Keratinocyte (primary cell): Measurements from ENCODE around the gene PCYOX1L. TPM values are rescaled to one million over a fixed set of nuclear protein-coding genes. Genes with fewer than 3 reads are reported as not detected.

Experiments
- DNase-seq: peaks from one replicate; pipeline ENCODE4 v3.0.0-alpha.2; 2011; ENCODE audit warnings: low read depth, missing footprints, low spot score
- FAIRE-seq: peaks from 2 replicates; lab custom pipeline; 2011; peaks lifted over from hg19 to GRCh38; lab: Jason Lieb, UNC
- H2AFZ ChIP-seq: 2 replicates; pipeline ENCODE4 v1.6.0; 2012; ENCODE audit warnings: low read length, control low read depth, inconsistent platforms; ENCODE audit not compliant: control insufficient read depth
- H3K27ac ChIP-seq: 2 replicates; pipeline ENCODE4 v1.5.1; 2011; ENCODE audit warnings: low read length; ENCODE audit not compliant: control insufficient read depth, insufficient read depth
- H3K27me3 ChIP-seq: 3 replicates; pipeline ENCODE4 v1.6.0; 2011; ENCODE audit warnings: low read length; ENCODE audit not compliant: control insufficient read depth, insufficient read depth; ENCODE audit errors: extremely low read depth
- H3K36me3 ChIP-seq, 2 experiments: 2 replicates in 1 of 2; 3 replicates in 1 of 2; pipeline ENCODE4 v1.5.1; 2011; ENCODE audit warnings: low read length in 2 of 2, mild to moderate bottlenecking in 1 of 2; ENCODE audit not compliant: control insufficient read depth in 2 of 2, insufficient read depth in 2 of 2; ENCODE audit errors: extremely low read depth in 1 of 2
- H3K4me1 ChIP-seq: 3 replicates; pipeline ENCODE4 v1.5.1; 2011; ENCODE audit warnings: low read length; ENCODE audit not compliant: control insufficient read depth, insufficient read depth; ENCODE audit errors: extremely low read depth
- H3K4me2 ChIP-seq: 3 replicates; pipeline ENCODE4 v1.6.0; 2011; ENCODE audit warnings: low read depth, low read length; ENCODE audit not compliant: control insufficient read depth, insufficient read depth; ENCODE audit errors: extremely low read depth
- H3K4me3 ChIP-seq, 3 experiments: fragments of 200-600 bp in 1 of 3; sonication (generic) in 1 of 3; 2 replicates in 2 of 3; 3 replicates in 1 of 3; pipeline ENCODE4 v1.5.1; 2011 to 2016; ENCODE audit warnings: low read length in 3 of 3, mild to moderate bottlenecking in 3 of 3, control low read depth in 2 of 3, inconsistent platforms in 1 of 3, low read depth in 1 of 3, mixed read lengths in 1 of 3, mixed run types in 1 of 3, moderate library complexity in 1 of 3; ENCODE audit not compliant: control insufficient read depth in 2 of 3, insufficient read depth in 2 of 3; ENCODE audit errors: extremely low read depth in 1 of 3
- H3K79me2 ChIP-seq: 2 replicates; pipeline ENCODE4 v1.6.0; 2012; ENCODE audit warnings: low read length; ENCODE audit not compliant: control insufficient read depth, insufficient read depth
- H3K9ac ChIP-seq: 3 replicates; pipeline ENCODE4 v1.6.0; 2011; ENCODE audit warnings: low read length; ENCODE audit not compliant: control insufficient read depth, insufficient read depth; ENCODE audit errors: extremely low read depth
- H3K9me1 ChIP-seq: 3 replicates; pipeline ENCODE4 v1.6.0; 2011; ENCODE audit warnings: low read length; ENCODE audit not compliant: control insufficient read depth, insufficient read depth; ENCODE audit errors: extremely low read depth
- H3K9me3 ChIP-seq: 2 replicates; pipeline ENCODE4 v1.5.1; 2012; ENCODE audit warnings: low read depth, low read length; ENCODE audit not compliant: control insufficient read depth
- H4K20me1 ChIP-seq: 3 replicates; pipeline ENCODE4 v1.6.0; 2011; ENCODE audit warnings: low read length; ENCODE audit not compliant: control insufficient read depth, insufficient read depth; ENCODE audit errors: extremely low read depth
- CTCF ChIP-seq, 3 experiments: IDR thresholded peaks in 1 of 3; conservative IDR thresholded peaks in 1 of 3; optimal IDR thresholded peaks in 1 of 3; 2 replicates in 2 of 3; 3 replicates in 1 of 3; pipeline versions ENCODE3 to v1.5.1; 2011; ENCODE audit warnings: low read length in 3 of 3, mild to moderate bottlenecking in 3 of 3, moderate library complexity in 2 of 3, control low read depth in 1 of 3, inconsistent platforms in 1 of 3; ENCODE audit not compliant: insufficient read depth in 2 of 3; ENCODE audit errors: extremely low read depth in 1 of 3
- EZH2 ChIP-seq: IDR thresholded peaks from one replicate; pipeline ENCODE4 v1.6.1; 2012; ENCODE audit warnings: inconsistent platforms, mild to moderate bottlenecking, low read length, moderate library complexity
- dilution Hi-C: fragments of 300-500 bp; cut with MboI; formaldehyde crosslinking; loops from one replicate; pipeline ENCODE4 v1.7.0; 2020; ENCODE audit warnings: low sequenced_read_pairs; ENCODE audit not compliant: extremely low pct_ligation_motif_present
- polyA plus RNA-seq, 5 experiments: library from polyadenylated mRNA; depleted of rRNA in 3 of 5; stranded (reverse) in 3 of 5; stranded (forward) in 1 of 5; unstranded in 1 of 5; fragments of >200 nt; gene quantifications; 1 replicate in 1 of 5; 2 replicates in 3 of 5; 3 replicates in 1 of 5; pipeline versions ENCODE4 v1.2.1 to v1.2.3, GENCODE V29; 2011 to 2012; ENCODE audit warnings: missing spikeins in 2 of 5, low read depth in 1 of 5, low replicate concordance in 1 of 5

Gene PCYOX1L
- polyA plus RNA-seq, 1 donor (not counting 4 experiments of a cell fraction or from before 2014, with no cell fraction given), result 9.5 TPM

- FAIRE-seq (no peak), DNase-seq (no peak)
- H3K9ac ChIP-seq, result no peak overlapping the region
- H3K4me1 ChIP-seq, result no peaks in the 10 kb centered on the region
- H2AFZ ChIP-seq, result no peak overlapping the region
- no peak overlapping the region for H3K4me2 ChIP-seq
- no peaks in the 10 kb centered on the region for H3K9me1 ChIP-seq
- no peaks in the 10 kb centered on the region for H3K79me2 ChIP-seq
- H3K9me3 ChIP-seq, result no peaks in the 10 kb centered on the region
- TF ChIP-seq CTCF (optimal IDR thresholded peaks at IDR 0.05 in 1 of 3, IDR thresholded peaks at IDR 0.05 in 1 of 3, conservative IDR thresholded peaks at IDR 0.05 in 1 of 3; ENCODE audit: extremely low read depth in 1 of 3, insufficient read depth in 2 of 3, low read length in 3 of 3) (no peak), EZH2 (no peak)
- H3K27me3 ChIP-seq, result no peaks in the 10 kb centered on the region
- H4K20me1 ChIP-seq, result no peaks in the 10 kb centered on the region
- H3K36me3 ChIP-seq, result no peaks in the 10 kb centered on the region
- H3K27ac ChIP-seq, result no peak overlapping the region
- dilution Hi-C loops, result no loop called here
- H3K4me3 ChIP-seq, result no peak overlapping the region
These were observed 10.3 kb downstream of the PCYOX1L start for GRCh38 chr5:149367972-149368645.

DNA sequence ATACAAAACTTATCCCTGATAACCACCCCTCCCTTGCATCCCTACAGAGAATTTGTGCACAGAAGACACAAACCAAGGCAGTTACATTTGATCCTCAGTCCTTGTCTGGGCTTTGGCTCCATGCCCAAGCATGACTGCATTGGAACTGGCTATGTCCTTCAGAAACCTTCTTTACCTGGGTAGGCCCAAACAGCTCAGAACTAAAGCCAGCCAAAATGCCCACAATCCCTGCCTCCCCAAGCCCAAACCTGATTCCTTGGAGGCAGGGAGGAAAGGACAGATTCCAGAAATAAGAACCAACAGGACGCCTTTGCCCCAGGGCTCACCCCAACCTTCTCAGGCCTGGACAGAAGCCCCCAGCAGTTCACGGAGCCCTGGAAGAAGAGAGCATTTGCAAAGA lies 13.0 kb downstream of the PCYOX1L start:
- no peak overlapping the region for H3K9ac ChIP-seq
- H3K9me3 ChIP-seq, result no peaks in the 10 kb centered on the region
- no peak overlapping the region for H3K27ac ChIP-seq
- FAIRE-seq (no peak), DNase-seq (no peak)
- no peaks in the 10 kb centered on the region for H4K20me1 ChIP-seq
- H3K4me3 ChIP-seq, result no peak overlapping the region
- H3K27me3 ChIP-seq, result no peaks in the 10 kb centered on the region
- H3K9me1 ChIP-seq, result no peaks in the 10 kb centered on the region
- no peak overlapping the region for H3K4me2 ChIP-seq
- H3K36me3 ChIP-seq, result no peaks in the 10 kb centered on the region
- dilution Hi-C loops, result no loop called here
- H2AFZ ChIP-seq, result no peak overlapping the region
- no peaks in the 10 kb centered on the region for H3K4me1 ChIP-seq
- TF ChIP-seq CTCF (optimal IDR thresholded peaks at IDR 0.05 in 1 of 3, IDR thresholded peaks at IDR 0.05 in 1 of 3, conservative IDR thresholded peaks at IDR 0.05 in 1 of 3; ENCODE audit: extremely low read depth in 1 of 3, insufficient read depth in 2 of 3, low read length in 3 of 3), result no peak
- no peak for TF ChIP-seq EZH2
- H3K79me2 ChIP-seq, result no peaks in the 10 kb centered on the region
